Stimulated activated CD8-positive, alpha-beta memory T cell treated with anti-CD3 and anti-CD28 coated beads, Interleukin-15, amount 100 ng/mL, for 24 hours (primary cell): ENCODE data around the gene MTCH1.
"Not testable (repeated sequence)": the region's sequence is repeated elsewhere in the genome, so short reads cannot be mapped to it uniquely, and the experiment has no call there.

Experiments used
- DNase-seq: peaks from one replicate; pipeline ENCODE4 v3.0.0-alpha.2; 2020; ENCODE audit warnings: low read depth

The MTCH1 gene

GRCh38 chr6:36997811-36998722 lies 12.1 kb upstream of the MTCH1 start:
- DNase-seq = no peak

DNA sequence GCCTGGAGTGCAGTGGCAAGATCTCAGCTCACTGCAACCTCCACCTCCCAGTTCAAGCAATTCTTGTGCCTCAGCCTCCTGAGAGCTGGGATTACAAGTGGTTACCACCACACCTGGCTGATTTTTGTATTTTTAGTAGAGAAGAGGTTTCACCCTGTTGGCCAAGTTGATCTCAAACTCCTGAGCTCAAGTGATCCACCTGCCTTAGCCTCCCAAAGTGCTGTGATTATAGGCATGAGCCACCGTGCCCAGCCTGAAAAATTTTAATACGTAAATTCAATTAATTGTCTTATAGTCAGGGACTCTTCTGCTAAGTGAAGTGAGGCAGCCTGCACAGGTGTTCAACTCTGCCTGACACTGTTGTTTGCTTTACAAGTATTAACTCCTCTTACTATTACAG lies 4.4 kb upstream of the MTCH1 start:
- not testable (repeated sequence) for DNase-seq

DNA sequence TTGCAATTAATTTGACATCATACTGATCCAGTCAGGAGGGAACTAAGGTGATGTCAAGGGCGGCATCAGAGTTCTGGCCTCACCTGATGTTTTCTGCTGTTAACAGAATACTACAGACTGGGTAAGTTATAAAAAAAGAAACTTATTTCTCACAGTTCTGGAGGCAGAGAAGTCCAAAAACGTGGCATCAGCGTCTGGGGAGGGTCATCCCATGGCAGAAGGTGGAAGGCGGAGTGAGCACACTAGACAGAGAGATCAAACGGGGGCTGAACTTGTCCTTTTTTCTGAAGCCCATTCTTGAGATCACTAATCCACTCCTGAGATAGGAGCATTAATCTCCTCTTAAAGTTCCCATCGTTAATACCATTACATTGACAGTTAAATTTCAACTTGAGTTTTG lies 3.3 kb upstream of the MTCH1 start:
- DNase-seq = no peak

- no peak for DNase-seq
Observed at GRCh38 chr6:36986704-36987047, 680 bp upstream of the MTCH1 start.

DNA sequence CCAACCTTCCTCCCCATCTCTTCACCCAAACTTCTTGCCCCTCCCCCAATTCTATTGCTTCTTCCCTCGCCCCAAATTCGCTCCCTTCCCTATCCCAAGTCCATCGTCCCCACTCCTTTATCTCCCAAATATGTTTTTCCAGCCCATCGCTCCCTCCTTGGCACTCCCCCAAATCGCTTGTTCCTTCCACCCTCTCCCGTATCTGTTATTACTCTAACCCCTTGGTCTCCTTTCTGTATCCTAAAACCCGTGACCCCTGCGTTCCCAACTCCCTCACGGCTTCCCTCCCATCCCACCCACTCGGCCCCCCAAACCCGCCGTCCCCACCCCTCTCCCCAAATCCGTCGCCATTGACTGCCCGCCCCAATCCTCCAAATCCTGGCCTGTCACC lies 584 bp downstream of the MTCH1 start:
- no peak for DNase-seq

GRCh38 chr6:36984581-36985416 lies 1.2 kb downstream of the MTCH1 start:
- no peak for DNase-seq

- no peak for DNase-seq
Observed at GRCh38 chr6:36983538-36983937, 2.5 kb downstream of the MTCH1 start.

DNA sequence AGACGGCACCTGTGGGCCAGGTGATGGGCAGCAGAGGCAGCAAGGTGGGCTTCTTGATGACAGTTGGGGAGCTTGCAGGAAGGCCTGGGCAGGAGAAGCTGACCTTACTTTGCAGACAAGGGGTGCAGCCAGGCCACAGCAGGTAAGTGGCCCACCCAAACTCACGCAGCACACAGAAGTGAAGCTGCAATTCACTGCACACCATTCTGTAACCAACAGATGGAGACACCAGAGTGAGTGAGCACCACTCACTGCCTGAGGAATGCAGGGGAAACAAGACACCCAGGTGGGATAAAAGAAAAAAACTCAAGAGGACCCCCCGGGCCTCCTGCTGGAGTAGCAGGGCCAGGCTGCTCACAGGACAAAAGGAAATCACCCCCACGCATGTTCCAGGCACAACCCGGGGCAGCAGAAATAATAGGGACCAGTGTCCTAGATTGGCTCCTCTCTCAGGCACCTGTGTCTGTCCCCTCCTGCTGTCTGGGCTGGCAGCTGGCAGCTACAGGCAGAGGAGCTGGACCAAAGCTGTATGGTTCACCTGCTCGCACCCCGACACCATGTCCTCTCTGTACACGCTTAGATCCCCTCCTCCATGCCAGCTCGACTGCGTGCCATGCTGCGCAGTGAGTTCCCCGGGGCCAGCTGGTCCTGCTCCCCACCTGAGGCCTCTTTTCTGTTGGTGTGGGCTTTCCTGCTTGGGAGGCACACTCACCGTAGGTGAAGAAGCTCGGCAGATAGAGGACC lies 4.9 kb downstream of the MTCH1 start:
- DNase-seq = no peak

DNA sequence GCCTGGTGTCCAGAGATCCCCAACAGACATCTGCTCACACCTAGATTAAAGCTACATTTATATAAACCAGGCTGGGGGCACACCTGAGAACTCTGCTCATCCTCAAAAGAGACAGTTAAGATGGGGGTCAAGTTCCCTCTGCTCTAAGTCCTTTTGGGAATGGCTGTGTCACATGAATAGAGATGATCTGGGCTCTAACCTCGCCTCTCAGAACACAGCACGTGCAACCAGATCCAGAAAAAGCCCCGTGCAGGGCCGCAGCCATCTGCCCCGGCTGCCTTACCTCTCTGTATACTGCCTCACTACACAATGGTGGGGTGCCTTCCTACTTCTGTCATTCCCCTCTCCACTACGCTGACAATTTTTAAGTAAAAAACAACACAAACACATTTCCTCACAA lies 5.9 kb downstream of the MTCH1 start:
- DNase-seq = no peak

- no peak for DNase-seq
Observed at GRCh38 chr6:36979347-36979742, 6.7 kb downstream of the MTCH1 start.

- no peak for DNase-seq
Observed at GRCh38 chr6:36978421-36979346, 7.3 kb downstream of the MTCH1 start.

GRCh38 chr6:36977470-36977941 lies 8.5 kb downstream of the MTCH1 start:
- DNase-seq = no peak

- DNase-seq = no peak
Observed at GRCh38 chr6:36976931-36977330, 9.1 kb downstream of the MTCH1 start.

DNA sequence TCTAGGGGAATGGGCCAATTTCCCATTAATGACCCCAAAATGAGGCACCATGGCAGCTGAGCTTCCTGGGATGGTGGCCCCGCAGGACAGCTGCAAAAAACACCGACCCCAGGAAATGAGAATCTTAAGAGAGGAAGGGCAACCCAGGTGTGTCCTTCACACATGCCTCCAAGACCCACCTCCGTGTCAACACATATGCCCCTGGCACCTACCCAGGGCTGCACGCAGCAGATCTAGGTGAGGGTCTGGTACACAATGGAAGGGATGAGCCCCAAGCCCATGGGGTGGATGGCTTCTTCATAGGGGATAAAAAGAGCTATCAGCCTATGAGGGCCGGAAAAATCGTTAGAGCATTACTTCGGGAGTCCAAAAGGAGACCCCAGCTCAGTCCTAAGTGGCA lies 9.5 kb downstream of the MTCH1 start:
- DNase-seq = no peak

DNA sequence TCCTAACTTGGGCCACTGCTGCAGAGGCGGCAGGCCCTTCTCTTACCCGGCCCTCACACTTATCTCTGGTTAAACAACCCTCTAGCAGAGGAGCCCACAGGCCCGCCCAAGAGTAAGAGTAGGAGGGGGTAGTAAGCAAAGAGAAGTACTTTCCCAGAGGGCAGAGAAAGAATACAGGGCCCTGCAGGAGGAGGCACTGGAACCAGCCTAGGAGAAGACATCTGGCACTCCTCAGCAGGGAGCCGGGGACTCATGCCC lies 10.1 kb downstream of the MTCH1 start:
- DNase-seq = no peak

DNA sequence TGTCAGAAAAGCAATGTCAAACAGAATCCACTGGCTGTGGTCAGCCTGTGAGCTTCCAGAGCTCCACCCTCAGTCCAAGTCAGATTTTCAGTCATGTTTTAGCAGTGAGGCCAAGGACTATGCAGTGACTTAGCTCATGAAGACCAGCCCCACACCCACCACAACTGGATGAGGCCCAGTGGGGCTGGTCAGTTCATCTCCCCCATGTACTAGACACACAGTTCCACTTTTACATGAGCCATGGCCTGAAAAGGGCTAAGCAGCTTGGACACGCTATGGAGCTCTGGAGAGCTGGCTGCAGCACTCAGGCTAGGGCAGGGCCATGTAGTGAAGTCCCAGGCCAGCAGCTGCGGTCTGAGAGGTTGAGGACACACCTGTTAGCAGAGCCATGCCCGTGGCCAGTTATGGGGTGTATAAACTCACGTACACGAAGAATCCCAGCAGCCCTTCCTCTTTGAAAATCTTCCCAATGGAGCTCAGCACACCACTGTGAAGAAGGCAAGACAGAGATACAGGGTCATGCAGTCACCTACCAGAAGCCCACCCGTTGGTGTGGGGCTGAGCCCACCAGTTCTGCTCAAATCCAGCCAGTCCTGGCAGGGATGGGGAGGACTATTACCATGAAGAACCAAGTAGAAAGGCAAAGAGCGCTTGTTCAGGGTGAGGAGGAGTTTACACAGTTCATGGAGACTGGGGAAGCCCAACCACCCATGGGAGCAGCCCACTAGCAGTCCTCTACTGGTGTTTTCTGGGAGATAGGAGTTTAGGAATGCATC lies 10.6 kb downstream of the MTCH1 start:
- DNase-seq = no peak

- DNase-seq = no peak
Observed at GRCh38 chr6:36973647-36974046, 12.3 kb downstream of the MTCH1 start.

GRCh38 chr6:36973190-36973589 lies 12.8 kb downstream of the MTCH1 start:
- DNase-seq = no peak

DNA sequence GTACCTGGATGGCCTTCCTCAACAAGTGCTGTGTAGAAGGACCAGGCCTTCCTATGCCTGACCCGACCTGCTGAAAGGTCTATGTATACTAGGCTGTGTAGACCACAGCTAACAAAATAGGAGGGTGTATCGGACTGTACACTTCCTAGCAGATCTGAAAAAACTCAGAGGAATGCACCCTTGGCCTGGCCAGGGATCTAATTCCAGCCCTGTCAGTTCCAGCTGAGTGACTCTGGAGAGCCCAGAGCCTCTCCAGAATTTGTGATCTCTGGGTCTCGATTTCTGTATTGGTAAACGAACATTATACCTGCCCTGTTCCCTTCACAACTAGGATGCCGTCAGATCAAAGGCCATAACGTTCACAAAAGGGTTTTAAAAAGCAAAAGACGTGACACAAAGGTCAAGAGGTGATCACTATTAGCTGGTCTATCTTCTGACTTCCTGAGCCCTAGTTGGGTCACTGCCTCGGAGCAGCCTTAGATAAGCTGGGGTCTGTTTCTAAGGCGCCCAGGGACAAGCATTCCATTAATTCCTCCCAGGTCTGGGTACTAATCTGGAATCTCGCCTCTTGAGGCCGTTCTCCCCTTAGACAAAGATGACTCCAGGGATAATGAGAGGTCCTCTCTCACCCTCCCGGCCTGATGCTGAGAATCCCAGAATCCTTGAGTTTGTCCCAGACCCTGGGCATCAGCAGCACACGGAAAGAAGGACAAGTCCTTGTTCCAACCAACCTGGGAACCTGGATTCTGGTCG lies 13.9 kb downstream of the MTCH1 start:
- DNase-seq = no peak
